Cortex of kidney (tissue), 1 donor: Measurements from ENCODE around the gene AKNA.

Experiments used
- DNase-seq: peaks from one replicate; lab custom pipeline; 2025; lab: John Stamatoyannopoulos, UW

Gene AKNA

DNA sequence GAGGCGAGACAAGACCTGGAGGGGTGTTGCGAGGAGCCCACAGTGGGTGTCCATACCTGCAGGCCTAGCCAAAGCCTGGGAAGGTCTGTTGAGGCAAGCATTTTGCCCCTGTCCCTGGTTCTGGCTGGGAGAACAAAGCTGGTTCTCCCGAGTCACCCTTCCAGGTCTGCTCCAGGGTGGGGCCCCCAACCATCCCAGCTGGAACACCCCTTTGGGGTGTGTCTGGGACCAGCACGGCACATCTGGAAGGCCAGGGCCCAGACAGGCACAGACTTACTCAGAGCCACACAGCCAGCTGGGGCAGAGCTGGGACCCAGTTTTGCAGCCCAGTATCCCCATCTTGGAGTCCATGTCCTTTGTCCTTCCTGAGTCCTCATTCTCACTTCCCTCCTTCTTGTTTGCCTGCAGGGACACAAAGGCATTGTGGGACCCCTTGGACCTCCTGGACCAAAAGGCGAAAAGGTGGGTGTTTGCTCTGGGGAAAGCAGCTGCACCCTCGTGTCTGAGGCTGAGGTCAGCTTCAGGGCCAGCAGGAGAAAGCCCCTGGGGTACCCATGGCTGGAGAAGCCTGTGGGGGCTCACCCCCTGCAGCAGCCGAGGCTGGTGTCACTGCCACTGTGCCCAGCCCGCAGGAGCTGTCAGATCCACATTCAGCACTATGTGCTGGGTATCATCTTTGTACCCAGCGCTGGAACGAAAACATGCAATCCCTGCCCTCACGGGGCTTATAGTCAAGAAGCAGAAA lies 103.3 kb downstream of the AKNA start:
- DNase-seq, result no peak
